ENCODE measurements around the gene TTC9B. TPM values are rescaled to one million over a fixed set of nuclear protein-coding genes. Genes with fewer than 3 reads are reported as not detected.
A peak's percentile ranks its signal among the peaks of the same experiment; 100 is the strongest.

Gene TTC9B
- total and polyA plus RNA-seq, 8 donors: 0.11 to 0.20 (median 0.15) TPM; not detected in 2

- TF ChIP-seq, protein P1, sequence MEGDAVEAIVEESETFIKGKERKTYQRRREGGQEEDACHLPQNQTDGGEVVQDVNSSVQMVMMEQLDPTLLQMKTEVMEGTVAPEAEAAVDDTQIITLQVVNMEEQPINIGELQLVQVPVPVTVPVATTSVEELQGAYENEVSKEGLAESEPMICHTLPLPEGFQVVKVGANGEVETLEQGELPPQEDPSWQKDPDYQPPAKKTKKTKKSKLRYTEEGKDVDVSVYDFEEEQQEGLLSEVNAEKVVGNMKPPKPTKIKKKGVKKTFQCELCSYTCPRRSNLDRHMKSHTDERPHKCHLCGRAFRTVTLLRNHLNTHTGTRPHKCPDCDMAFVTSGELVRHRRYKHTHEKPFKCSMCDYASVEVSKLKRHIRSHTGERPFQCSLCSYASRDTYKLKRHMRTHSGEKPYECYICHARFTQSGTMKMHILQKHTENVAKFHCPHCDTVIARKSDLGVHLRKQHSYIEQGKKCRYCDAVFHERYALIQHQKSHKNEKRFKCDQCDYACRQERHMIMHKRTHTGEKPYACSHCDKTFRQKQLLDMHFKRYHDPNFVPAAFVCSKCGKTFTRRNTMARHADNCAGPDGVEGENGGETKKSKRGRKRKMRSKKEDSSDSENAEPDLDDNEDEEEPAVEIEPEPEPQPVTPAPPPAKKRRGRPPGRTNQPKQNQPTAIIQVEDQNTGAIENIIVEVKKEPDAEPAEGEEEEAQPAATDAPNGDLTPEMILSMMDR (IDR thresholded peaks at IDR 0.05): no peak
- H3K9me3 ChIP-seq: no peaks in the 10 kb centered on the region
- H3K4me3 ChIP-seq: no peak overlapping the region
- peaks cover 0 to 59% of the 10 kb centered on the region in 2 donors for H3K36me3 ChIP-seq
- peak in 1 of 4 donors; percentile 51 for DNase-seq
- intact Hi-C loops (cut with DNase I): no loop called here
- ATAC-seq: no peak
- peaks cover 0 to 4% of the 10 kb centered on the region in 2 donors for H3K27me3 ChIP-seq
- H3K4me1 ChIP-seq: peaks cover 4 to 14% of the 10 kb centered on the region in 2 donors
- H3K27ac ChIP-seq: no peak overlapping the region
These were observed 15.0 kb upstream of the TTC9B start for GRCh38 chr19:40232949-40233810.

DNA sequence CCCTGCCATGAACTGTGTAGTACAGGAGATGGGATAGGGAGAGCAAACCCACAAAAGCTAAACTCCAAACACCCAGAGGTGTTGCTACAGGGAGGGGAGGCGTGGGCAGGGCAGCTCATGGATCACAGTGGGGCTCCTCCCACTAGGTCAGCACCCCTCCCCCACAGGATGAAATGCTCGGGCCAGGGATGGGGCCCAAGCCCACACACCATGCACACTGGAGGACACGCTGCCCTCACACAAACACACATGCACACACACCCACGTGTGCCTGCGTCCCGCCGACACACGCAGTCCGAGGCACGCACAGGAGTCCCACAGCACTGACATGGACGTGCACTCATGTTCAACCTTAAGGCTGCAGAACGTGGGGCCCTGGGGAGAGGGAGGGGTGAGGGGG, 14.3 kb upstream of the TTC9B start:
- Histone ChIP-seq H3K27ac (no peak overlapping the region), H3K9me3 (no peaks in the 10 kb centered on the region), H3K27me3 (peaks cover 0 to 11% of the 10 kb centered on the region in 2 donors), H3K36me3 (peaks cover 0 to 52% of the 10 kb centered on the region in 2 donors), H3K4me1 (peaks cover 4 to 14% of the 10 kb centered on the region in 2 donors), H3K4me3 (no peak overlapping the region)
- intact Hi-C loops (cut with DNase I): no loop called here
- DNase-seq (peak in 1 of 4 donors; percentile 53), ATAC-seq (no peak)
- TF ChIP-seq, protein P1 (IDR thresholded peaks at IDR 0.05): no peak

GRCh38 chr19:40231544-40232424, 13.6 kb upstream of the TTC9B start:
- ATAC-seq (peak; percentile 44), DNase-seq (no peak)
- Histone ChIP-seq H3K27me3 (peaks cover under 1 to 18% of the 10 kb centered on the region in 2 donors), H3K4me1 (peaks cover 4 to 16% of the 10 kb centered on the region in 2 donors), H3K4me3 (no peak overlapping the region), H3K36me3 (peaks cover 0 to 45% of the 10 kb centered on the region in 2 donors), H3K9me3 (no peaks in the 10 kb centered on the region), H3K27ac (peak overlapping the region in 1 of 2 donors; percentile 7)
- intact Hi-C loops (cut with DNase I): no loop called here
- TF ChIP-seq, protein P1 (IDR thresholded peaks at IDR 0.05): no peak

DNA sequence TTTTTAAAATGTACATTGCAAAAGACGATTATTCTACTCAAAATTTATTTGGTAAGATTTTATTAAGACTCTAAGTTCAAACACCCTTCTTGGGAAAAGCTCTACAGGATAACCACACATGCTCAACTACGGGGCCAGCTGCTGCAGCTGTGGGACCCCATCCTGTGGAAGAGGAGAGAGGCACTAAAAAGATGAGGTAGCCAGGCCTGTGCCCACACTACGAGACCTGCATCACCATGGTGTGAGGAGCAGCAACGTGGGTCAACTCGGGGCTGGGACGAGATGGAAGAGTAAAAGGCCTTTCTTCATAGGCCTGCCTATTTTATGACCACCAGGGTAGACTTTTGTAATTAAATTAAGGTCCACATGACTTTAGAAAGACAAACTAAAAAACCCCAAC, 12.9 kb upstream of the TTC9B start:
- DNase-seq (no peak), ATAC-seq (no peak)
- TF ChIP-seq, protein P1 (IDR thresholded peaks at IDR 0.05): no peak
- Histone ChIP-seq H3K4me1 (peaks cover 11 to 23% of the 10 kb centered on the region in 2 donors), H3K36me3 (peaks cover 0 to 38% of the 10 kb centered on the region in 2 donors), H3K9me3 (no peaks in the 10 kb centered on the region), H3K27me3 (peaks cover 8 to 25% of the 10 kb centered on the region in 2 donors), H3K27ac (peak overlapping the region in 1 of 2 donors; percentile 7), H3K4me3 (no peak overlapping the region)
- intact Hi-C loops (cut with DNase I): no loop called here

Data from left lung (tissue), 10 donors.